Cardiac septum (tissue), 1 donor: ENCODE results near the gene PSMD3. TPM values are rescaled to one million over a fixed set of nuclear protein-coding genes. Genes with fewer than 3 reads are reported as not detected.

Source experiments
- DNase-seq: peaks from one replicate; pipeline ENCODE4 v3.0.0-alpha.2; 2020; ENCODE audit warnings: low spot score
- intact Hi-C: fragments of 100-400 bp; cut with DNase I; formaldehyde crosslinking; loops from one replicate; pipeline ENCODE4 v1.14.0; 2022
- total RNA-seq: library from RNA; stranded (reverse); fragmentation: NEBNext Ultra II Directional; extraction: Animal tissue kit (Norgen Biotek cat#: 25700); gene quantifications from one replicate; pipeline ENCODE4 v1.2.1, GENCODE V29; 2021
- donor health status: DM: no; HTN: no; CAD: no.

PSMD3 gene
- total RNA-seq, 1 donor from 2014 or later = 85.2 TPM

DNA sequence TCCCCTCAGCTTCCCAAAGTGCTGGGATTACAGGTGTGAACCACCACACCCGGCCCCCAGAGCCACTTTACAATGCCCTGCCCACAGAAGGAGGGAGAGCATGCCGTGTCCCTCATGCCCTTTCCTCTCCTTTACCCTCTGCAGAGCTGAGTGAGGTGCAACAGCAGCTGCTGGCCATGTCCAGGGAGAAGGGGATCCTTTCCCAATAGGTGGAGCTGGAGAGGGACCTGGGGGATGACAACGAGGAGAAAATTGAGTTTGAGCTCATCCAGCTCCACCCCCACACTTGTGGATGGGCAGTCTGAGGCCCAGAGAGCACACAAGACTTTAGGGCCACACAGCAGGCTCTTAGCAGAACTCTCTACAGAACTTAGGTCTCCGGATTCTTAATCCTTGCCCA is 25.7 kb upstream of the PSMD3 start:
- intact Hi-C loops = no loop called here

DNA sequence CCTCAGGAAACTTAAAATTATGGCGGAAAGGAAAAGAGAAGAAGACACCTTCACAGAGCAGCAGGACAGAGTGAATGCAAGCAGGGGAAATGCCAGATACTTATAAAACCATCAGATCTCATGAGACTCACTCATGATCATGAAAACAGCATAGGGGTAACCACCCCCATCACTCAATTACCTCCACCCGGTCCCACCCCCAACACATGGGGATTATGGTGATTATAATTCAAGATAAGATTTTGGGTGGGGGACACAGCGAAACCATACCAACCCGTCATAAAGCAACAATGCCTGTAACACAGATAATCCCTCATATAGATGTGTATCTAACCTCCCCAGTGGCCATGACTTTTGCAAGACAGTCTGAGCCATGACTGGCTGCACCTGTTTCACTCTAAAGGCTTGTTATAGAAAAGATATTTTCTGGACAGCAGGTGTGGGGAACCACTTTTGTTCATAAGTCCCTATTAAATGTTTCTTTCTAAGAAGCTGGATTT is 24.8 kb upstream of the PSMD3 start:
- intact Hi-C loops = no loop called here

More for the DNA sequence above, 25.7 kb upstream of the PSMD3 start:
- no peak for DNase-seq

DNA sequence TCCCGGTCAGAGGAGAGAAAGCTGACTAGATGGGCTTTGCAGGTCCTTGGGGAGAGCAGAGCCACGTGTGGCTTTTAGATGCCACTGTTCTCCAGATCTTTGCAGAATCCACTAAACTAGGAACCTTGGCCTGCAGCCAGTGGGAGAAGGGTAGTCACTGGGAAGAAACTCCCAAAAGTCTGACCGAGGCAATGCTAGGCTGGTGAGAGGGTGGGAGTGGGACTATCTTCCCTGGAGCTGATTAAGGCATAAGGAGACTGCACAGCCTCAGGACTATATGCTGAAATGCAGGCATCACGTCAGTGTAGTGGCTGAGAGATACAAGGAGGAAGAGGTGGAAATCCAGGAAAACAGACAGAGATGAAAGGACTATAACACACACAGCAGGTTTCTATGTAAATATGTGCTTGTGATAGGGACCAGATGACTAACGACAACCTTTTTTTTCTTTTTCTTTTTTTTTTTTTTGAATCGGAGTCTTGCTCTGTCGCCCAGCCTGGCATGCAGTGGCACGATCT is 20.0 kb upstream of the PSMD3 start:
- DNase-seq = no peak
- intact Hi-C loops = no loop called here

More for the DNA sequence above, 24.8 kb upstream of the PSMD3 start:
- DNase-seq = no peak

DNA sequence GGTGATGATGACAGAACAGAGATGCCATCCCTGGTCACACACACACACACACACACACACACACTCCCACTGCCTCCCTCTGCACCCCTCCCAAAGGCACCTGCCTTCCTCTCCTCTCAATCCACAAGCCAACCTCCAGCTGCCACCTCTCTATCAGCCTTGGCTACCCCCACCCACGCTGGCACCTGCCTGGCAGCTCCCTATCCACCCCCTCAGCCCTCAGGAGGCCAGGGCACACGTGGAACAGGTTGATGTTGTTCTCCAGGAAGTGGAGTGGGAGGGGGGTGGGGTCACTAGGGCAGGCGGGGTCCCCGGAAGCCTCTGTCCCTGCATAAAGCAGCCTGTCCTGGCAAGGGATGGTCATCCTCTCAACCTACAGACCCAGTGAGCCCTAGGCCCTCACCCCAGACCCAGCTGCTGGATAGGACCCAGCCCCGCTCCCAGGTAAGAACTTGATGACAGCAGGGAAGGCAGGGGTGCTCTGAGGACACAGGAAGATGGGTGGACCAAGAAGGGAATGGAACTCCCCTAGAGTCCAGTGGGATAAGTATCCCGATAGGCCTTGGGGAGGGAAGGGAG is 17.9 kb upstream of the PSMD3 start, which contains the start of gene GSDMA:
Gene GSDMA (plus strand): TSS at position 363 of the 579 bp plus-strand sequence. CDS start 2,684 bp downstream, outside the sequence.
- intact Hi-C loops = no loop called here
- DNase-seq = no peak

DNA sequence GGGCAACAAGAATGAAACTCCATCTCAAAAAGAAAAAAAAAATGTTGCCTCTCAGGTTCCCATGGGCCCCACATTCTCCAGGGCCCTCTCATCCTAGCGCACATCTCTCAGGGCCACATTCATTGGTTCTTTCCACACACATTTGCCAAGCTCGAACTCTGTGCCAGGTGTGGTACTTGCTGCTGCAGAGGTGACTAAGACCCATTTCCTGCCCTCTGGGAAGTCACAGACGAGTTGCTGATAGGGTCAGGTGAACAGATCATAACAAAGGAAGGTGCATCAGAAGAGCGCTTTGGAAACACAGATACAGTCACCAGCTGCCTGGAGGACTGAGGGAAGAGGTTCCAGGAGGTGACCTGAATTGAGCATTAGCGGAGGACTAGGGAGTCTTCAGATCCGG is 16.8 kb upstream of the PSMD3 start:
- no peak for DNase-seq
- intact Hi-C loops = no loop called here

DNA sequence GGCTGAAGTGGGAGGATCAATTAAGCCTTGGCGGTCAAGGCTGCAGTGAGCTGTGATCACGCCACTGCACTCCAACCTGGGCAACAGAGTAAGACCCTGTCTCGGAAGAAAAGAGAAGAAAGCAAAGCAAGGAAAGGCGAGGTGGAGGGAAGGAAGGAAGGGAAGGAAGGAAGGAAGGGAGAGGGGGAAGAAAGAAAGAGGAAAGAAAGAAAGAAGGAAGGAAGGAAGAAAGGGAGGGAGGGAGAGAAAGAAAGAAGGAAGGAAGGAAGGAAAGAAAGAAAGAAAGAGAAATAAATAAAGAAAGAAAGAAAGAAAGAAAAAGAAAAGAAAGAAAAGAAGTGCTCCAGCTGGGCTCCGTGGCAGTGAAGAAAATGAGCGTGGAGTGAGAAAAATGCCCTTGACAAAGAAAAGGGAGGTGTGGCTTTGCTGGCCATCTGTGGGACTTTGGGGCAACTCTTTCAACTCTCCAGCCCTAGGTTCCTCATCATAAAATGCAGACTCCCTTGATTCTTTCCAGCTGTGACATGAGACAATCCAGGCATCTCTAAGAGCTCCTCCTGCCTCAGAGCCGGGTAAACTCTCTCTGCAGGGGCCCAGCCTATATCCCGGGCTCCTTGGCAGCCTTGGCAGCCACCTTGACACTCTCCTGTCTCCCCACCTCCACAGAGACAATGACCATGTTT is 15.4 kb upstream of the PSMD3 start:
- intact Hi-C loops = no loop called here
- DNase-seq = no peak

DNA sequence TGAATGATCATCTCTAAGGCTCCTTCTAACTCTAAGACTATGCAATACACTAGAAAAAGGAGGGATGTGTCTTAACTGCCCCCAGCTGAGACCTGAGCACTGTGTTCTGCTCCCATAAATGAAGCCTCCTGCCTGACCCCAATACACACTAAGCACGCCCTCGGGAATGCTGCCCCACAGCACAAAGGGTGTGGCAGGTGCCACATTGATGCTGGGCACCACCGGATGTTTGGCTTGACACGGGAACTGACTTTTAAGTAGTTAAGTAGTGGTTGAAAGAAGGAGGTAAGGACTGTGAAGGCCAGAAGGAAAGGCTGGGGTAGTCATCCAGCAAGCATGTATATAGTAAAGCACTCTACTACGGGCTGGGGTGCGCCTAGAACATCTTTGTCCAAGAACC is 13.8 kb upstream of the PSMD3 start:
- intact Hi-C loops = no loop called here
- no peak for DNase-seq

DNA sequence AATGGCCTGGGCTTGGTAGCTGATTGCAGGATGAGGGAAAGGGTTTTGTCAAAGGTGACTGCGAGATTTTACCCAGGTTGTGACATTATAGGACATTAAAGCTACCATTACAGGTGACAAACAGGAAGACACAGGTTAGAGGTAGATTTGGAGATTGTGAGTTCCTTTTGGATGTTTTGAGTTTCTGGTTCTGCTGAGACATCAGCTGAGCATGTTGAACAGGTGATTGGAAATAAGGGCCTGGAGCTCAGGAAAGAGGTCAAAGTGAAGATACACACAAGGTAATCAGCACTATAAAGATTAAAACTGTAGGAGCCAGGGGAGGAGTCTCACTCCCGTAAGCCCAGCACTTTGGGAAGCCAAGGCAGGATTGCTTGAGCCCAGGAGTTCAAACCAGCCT is 11.8 kb upstream of the PSMD3 start:
- DNase-seq = no peak
- intact Hi-C loops = no loop called here

DNA sequence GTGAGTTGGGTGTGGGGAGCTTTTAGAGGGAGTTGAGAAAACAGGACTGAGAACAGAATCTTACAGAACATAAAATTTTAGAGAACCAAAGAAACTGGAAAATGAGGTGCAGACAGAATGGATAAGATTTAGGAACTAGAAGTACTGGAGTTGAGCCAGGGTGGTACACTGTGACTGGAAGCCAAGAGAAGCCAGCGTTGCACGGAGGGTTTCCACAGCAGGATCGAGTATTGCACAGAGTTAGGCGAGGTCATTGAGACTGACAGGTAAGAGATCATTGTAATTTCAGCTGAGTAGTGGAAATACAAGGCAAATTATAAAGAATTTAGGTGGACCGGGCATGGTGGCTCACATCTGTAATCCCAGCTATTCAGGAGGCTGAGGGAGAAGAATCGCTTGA is 11.2 kb upstream of the PSMD3 start:
- intact Hi-C loops = no loop called here
- DNase-seq = no peak

DNA sequence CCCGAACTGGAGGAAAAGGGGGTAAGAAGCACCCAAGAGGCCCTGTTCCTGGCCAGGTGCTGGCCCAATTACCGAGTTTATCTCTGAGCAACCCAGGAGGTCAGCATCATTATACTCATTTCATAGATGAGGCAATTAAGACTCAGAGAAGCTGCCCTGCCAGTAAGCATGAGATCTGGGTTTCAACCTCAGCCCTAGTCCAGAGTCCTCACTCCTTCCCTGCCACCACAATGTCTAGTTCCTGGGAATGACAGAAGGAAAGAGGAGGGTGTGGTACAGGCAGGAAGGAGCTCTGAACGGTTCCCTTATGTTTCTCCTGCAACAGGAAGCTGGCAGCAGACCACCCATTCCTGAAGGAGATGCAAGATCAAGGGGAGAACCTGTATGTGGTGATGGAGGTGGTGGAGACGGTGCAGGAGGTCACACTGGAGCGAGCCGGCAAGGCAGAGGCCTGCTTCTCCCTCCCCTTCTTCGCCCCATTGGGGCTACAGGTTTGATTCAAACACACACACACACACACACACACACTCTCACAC is 10.4 kb upstream of the PSMD3 start:
- intact Hi-C loops = no loop called here
- no peak for DNase-seq

DNA sequence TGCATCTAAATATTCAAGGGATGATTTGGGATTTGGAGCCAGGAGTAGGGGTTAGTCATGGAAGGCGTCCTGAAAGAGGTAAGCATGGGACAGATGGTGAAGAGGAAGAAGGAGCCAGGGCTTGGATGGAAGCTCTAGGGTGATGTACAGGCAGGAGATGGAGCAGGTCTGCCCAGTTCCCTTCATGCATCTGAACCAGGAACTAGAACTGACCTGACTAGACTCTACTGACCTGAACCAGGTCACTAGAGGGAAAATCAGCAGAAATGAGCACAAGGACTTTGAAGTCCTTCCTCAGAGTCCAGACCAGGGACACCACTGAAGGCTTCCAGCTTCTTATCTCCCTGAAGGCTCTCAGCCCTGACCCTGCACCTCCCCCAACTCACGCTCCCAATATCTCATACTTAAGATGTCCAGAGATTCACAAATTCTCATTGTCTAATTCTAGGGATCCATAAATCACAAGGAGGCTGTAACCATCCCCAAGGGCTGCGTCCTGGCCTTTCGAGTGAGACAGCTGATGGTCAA is 9.5 kb upstream of the PSMD3 start:
- intact Hi-C loops = no loop called here
- DNase-seq = no peak

DNA sequence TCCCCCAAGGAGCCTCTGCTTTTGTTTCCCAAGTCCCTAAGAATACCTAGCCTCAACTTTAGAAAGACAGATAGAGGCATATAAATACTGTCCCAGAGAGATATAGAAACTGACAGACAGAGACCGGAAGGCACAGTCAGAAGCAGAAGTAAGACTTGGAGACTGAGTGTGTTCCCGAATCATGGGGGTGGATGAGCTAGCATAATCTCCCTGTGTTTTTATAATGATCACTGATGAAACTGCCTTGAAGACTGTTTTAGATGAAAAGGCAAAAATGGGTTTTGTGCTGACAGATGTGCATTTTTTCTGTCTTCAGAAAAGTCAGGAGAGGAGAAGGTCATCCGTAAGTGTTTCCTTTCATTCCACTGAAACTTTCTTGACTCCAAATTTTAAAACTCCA is 8.3 kb upstream of the PSMD3 start:
- intact Hi-C loops = no loop called here

DNA sequence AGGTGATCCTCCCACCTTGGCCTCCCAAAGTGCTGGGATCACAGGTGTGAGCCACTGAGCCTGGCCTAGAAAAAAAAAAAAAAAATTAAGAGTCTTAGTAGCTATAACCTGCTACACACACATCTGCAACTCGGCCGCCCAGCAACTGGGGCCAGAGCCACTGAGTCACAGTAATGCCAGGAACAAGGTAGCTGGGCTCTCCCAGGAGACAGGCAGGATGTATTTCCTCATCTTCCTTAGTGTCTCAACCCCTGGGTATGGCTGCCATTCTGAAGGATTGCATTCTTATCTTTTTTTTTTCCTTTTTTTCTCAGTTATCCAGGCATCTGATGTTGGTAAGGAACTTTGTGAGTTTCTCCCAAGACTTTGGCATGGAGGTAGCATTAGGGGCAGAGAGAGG is 7.1 kb upstream of the PSMD3 start:
- intact Hi-C loops = no loop called here
- DNase-seq = no peak

More for the DNA sequence above, 8.3 kb upstream of the PSMD3 start:
- no peak for DNase-seq

DNA sequence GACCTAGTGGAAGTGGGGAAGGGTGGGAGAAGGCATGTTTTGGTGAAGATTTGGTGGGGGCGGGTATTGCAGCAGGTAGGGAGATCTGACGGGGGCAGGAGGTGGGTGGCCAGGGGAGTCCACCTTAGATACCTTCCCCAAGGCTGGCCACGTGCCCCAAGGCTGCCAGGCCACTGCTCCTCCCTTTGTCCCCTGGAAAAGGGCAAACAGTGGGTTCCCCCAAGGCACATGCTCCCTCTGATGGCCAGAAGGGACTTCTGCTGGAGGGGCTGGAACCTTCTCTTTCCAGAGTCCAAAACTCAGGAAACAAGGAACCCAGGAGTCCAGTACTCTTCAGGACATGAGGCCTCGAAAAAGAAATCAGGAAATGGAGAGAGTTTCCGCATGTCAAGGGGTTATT is 6.2 kb upstream of the PSMD3 start:
- intact Hi-C loops = no loop called here
- DNase-seq = no peak

DNA sequence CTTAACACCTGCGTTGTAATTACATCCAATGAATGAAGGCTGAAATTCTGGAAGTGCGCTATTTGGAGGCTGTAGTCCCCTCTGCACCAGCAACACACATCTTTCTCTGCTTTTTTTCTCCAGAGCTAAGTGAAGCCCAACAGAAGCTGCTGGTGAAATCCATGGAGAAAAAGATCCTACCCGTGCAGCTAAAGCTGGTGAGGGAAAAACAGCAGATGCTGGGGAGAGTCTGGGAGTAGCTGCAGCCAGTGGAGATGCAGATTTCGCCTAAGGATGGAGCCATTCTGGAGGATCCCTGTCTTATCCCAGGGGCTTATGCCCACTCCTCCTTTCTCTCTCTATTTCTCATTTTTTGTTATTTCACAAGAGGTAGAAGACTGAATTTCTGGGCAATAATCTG is 4.8 kb upstream of the PSMD3 start:
- intact Hi-C loops = loop anchor here (5.0 kb wide), 1 partner anchor 104 kb away; no protein-coding TSS in a partner anchor
- DNase-seq = no peak

DNA sequence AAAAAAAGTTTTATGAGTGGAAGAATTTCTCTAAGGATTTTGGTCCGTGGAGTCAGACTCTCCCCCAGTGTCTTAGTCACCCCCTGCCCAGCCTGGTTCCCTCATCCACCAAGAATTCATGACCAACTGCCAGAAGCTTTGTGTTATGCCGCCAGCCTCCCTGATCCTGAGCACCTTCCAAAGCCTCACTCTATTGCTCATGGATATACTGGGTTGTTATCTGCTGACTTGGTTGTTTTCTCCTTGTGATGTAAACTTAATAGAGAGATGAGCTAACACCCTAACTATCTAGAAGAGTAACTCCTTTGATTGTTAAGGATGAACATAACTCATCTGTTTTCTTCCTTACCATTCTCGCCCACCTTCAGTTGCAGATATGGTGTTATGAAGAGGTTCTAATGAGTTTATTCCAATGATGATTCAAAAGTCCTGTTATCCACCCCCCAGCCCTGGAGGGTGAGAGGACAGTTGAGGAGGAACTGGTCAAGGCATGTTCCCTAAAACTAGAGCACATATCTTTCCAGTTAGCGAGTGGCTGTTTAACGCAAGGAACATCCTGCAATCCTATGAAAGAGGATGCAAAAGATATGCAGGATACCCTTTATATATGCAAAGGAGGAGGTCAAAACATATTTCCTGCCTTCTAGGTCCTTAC is 1.5 kb upstream of the PSMD3 start:
- intact Hi-C loops = loop anchor here (5.0 kb wide), 1 partner anchor 107 kb away; no protein-coding TSS in a partner anchor
- DNase-seq = no peak

DNA sequence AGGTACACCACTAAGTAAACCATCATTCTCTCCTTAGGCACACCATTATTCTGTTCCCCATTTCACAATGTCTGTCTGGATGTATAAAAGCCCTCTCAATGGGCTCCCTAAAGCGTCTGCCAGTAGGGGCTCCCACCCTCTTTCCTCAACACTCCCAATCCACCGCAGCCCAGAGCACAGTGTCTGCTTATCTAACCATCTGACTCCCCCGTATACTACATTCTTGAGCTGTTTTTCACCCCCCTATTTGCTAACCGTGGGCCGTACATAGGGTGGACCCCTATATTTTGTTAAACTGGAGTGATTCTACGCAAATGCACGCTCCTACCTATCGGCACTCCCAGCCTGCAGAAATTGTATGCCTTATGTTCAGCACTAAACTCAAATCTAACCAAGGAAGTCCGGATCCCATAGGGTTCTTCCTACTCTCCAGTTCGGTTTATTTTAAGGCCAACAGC is 685 bp upstream of the PSMD3 start:
- DNase-seq = no peak
- intact Hi-C loops = loop anchor here (1.0 to 5.0 kb wide), 3 partner anchors 27 to 108 kb away; partner anchors contain the start of genes LRRC3C and ORMDL3

DNA sequence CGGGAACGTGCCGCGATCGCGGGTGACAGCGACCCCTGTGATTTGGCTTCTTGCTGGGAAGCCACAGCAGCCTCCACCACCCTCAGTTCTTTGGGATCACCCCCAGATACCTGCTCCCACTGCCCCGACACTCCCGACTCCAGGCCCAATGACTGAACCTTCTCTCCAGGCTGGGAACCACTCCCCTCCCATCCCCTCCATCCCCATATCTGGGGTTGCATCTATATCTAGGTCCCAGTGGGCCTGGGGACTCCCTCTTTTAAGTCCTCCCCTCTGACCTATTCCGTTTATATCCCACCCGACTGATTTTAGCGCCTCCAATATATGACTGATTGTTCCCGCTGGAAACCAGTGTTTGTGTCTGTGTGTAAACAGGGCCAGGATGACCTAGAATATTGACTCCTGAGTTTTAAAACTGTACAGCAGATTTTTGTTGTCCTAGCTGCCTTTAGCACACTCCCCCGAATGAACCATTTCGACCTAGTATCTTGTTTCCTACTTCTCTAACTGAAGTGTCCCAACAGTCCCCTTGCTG is 667 bp downstream of the PSMD3 start:
- intact Hi-C loops = loop anchor here (2.0 kb wide), 1 partner anchor 28 kb away; no protein-coding TSS in a partner anchor
- DNase-seq = no peak

DNA sequence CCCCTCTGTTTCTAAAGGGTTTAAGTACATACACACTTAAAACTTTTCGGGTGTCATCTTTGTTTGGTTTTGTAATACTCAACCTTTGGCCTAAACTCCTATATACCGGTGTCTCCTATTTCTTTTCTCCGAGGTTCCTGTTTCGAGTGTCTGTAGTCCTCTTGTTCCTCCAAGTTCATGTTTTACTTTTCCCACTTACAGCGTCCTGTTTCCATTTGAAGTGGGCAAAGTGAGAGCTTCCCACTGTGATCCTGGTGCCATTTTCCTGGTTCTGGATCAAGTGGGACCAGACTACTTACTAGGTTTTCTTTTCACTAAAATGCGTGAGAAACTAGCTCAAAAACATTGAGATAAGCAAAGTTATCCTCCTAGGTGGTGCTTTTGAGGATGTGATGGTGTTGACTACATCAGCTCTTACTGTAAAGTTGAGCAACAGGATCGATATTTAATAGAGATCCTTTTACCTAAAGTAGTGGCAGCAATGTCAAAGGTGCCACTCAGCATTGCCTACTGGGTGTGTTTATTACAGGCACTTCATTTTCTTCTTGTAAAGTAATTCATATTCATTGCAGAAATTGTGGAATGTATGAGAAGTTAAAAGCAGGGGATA is 1.3 kb downstream of the PSMD3 start:
- intact Hi-C loops = loop anchor here (2.0 kb wide), 1 partner anchor 29 kb away; no protein-coding TSS in a partner anchor

More for the DNA sequence above, 1.3 kb downstream of the PSMD3 start:
- DNase-seq = no peak
